NCI-H1436 treated with DMSO at 0.1 percent for 48 hours (cell line): Measurements from ENCODE around the gene NRIP2.
"Not testable (repeated sequence)": the region's sequence is repeated elsewhere in the genome, so short reads cannot be mapped to it uniquely, and the experiment has no call there.

ENCODE experiments used
- DNase-seq: peaks from one replicate; lab custom pipeline; 2025; lab: John Stamatoyannopoulos, UW

Gene NRIP2

DNA sequence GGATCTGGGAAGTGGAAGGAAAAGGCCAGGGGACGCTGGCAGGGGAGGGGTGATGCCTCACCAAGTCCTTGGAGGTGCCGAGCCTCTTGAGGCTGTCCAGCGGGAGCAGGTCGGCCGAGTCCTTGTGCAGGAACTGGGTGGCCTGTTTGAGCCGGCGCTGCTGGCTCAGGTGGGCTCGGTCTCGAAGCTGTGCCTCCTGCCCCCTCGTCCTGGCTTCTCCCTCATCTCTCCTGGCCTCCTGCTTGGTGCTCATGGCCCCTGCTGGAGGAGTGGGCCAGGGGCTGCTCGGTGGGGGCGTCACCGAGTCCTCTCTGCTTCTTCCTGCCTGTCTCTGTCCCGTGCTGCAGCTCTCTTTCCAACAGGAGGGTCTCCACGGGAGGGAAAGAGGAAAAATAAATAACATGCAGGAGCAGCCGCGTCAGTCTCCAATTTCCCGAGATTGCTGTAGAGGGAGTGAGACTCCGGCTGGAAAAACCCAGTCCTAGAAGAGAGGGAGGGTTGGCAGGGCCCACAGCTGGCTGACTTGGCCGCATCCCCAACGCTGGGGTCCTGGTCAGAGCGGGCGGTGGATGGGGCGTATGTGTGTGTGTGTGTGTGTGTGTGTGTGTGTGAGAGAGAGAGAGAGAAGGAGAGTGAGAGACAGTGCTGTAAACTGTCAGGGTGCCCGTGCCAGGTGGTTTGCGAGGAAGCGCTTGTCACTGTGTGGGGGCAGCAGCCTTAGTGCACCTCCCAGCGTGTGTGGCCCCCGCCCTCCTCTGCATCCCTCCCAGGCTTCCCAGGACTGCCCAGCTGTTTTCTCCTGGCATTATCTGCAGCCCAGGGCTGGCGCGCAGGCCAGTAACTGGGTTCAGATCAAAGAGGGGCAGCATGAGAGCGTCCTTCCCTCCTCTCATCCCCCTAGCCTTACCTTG, at the start of gene NRIP2:
Gene NRIP2 (minus strand): TSS at position 455 of the 911 bp plus-strand sequence. CDS start 52 bp downstream, at position 403.
- no peak for DNase-seq

DNA sequence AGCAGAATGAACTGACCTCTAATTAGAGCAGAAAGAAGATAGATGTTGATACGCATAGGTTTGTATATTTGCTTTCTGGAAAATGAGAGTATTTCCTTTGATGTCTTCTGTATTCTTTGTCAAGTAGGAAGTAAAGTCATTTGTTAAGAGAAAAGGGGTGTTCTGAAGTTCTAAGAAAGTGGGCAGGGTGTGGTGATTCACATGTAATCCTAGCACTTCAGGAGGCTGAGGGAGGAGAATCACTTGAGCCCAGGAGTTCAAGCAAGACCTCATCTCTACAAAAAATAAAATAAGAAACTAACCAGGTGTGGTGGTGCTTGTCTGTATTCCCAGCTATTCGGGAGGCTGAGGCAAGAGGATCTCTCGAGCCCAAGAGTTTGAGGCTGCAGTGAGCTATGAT, 45.0 kb upstream of the NRIP2 start:
- DNase-seq = no peak

GRCh38 chr12:2877953-2878732, 43.3 kb upstream of the NRIP2 start:
- peak; percentile 74 for DNase-seq

- peak; percentile 27 for DNase-seq
Measured at GRCh38 chr12:2877047-2877952, 42.5 kb upstream of the NRIP2 start, which contains the start of the genes FOXM1 and RHNO1. Gene FOXM1 (minus strand): TSS chr12:2877174. CDS start chr12:2874478, 2,696 bp downstream. Gene RHNO1 (plus strand): TSS chr12:2877223. CDS start chr12:2885367, 8,144 bp downstream.

GRCh38 chr12:2876431-2877046, 41.7 kb upstream of the NRIP2 start:
- no peak for DNase-seq

DNA sequence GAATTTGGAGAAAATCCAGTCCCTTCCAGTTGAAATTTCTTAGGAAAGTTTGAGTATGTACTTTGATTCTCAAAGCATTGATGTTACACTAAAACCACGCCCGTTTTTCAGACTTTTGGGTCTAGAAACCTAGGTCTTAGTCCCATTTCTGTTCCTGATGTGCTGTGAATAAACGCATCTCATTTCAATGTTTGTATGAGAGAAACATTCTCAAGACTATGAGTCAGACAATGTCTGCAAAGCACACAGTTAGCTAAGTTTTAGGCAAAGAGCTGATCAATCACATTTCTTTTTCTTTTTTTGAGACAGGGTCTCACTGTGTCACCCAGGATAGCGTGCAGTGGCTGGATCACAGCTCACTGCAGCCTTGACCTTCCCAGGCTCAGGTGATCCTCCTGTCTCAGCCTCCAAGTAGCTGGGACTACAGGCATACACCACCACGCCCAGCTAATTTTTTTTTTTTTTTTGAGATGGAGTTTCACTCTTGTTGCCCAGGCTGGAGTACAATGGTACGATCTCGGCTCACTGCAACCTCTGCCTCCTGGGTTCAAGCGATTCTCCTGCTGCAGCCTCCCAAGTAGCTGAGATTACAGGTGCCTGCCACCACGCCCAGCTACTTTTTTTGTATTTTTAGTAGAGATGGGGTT, 34.3 kb upstream of the NRIP2 start:
- not testable (repeated sequence) for DNase-seq

- DNase-seq = no peak
Measured at GRCh38 chr12:2864198-2864597, 29.4 kb upstream of the NRIP2 start.

GRCh38 chr12:2863402-2863801, 28.6 kb upstream of the NRIP2 start:
- not testable (repeated sequence) for DNase-seq

DNA sequence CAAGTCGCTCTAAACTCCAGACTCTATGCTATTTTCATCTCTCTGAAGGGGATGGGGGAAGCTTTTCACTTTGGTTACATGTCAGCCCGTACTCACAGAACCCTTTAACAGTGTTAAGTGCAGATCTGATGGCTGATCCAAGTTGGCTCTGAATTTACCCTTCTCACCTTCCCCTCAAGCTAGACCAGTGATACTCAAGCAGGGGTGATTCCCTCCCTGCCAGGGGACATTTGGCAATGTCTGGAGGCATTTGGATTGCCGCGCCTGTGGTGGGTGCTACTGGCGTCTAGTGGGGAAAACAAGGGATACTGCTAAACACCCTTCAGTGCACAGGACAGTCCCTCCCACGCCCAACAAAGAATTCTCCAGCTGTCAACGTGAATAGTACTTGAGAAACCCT, 28.0 kb upstream of the NRIP2 start:
- DNase-seq = no peak

GRCh38 chr12:2860170-2860569, 25.3 kb upstream of the NRIP2 start:
- DNase-seq = no peak

GRCh38 chr12:2858944-2859421, 24.1 kb upstream of the NRIP2 start:
- DNase-seq = no peak

- no peak for DNase-seq
Measured at GRCh38 chr12:2858334-2858733, 23.5 kb upstream of the NRIP2 start.

GRCh38 chr12:2857576-2857975, 22.7 kb upstream of the NRIP2 start:
- DNase-seq = no peak

DNA sequence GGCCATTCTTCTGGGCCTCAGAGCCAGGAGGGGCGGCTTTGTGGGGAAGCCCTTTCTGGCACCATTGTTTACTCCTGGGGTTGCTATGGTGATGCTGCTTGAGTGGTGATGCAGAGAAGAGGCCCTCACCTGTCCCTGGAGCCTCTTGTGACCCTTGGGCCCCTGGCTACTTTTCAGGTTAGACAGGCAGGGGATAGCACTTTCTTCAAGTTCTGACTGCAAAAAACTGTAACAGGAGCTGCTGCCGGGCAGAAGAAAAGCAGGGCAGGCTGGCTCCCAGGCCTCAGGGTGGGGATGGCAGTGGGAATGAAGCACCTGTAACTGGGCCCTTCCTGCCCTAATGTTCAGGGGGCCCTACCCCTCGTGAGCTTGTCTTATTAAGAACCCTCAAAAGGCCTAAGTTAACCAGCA, 22.2 kb upstream of the NRIP2 start, which contains the start of gene TEX52:
Gene TEX52 (minus strand): TSS at position 19 of the 411 bp plus-strand sequence. CDS start 13 bp downstream, at position 6.
- no peak for DNase-seq

DNA sequence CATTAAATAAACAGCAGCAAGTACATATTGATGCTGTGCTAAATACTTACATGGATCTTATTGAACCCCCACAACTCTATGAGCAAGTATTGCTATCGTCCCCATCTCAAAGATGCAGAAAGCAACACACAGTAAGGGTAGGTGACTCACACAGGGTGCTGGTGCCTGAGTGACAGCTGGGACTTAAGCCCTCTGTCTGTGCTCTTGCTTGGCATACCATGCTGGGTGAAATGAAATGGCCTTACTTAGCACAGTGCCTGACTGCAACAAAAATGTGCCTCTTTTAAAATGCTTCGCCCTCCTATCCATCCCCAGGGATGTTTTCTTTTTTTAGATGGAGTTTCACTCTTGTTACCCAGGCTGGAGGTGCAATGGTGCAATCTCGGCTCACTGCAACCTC, 21.2 kb upstream of the NRIP2 start:
- DNase-seq = no peak

- DNase-seq = no peak
Measured at GRCh38 chr12:2855546-2855945, 20.7 kb upstream of the NRIP2 start.

DNA sequence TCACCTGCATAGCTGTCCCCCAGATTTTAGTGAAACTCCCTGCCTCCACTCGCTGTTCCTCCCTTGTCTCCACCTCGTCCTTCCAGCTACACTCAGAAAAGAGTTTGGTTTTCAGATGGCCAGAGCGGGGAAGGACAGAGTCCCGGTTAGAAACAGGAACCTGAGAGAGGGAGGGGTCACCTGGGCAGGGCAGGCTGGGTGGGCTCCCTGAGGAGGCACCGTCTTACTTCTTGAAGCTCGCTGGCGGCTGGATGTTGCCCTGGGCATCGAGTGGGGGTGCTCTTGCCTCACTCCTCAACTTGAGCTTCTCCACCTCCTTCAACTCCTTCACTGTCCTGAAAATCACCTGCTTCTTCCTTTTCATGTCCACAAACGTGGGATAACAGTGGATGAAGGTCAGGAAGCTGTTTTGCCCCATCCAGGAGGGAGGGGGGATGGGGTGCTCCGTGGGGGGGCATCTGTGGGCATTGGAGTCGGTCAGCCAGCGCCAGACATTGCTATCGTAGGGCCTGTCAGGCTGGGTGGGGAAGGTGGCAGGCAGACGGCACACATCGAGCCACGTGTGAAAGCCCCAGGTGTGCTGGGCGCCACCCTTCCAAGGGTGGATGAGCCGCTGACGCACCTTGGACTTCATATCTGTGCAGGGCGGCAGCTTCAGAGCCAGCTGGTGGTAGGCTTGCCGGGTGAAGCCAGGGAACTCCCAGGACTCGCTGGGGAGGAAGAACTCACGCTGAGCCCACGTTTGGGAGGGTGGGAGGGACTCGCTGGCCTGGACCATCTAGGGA, 20.0 kb upstream of the NRIP2 start:
- DNase-seq = no peak

DNA sequence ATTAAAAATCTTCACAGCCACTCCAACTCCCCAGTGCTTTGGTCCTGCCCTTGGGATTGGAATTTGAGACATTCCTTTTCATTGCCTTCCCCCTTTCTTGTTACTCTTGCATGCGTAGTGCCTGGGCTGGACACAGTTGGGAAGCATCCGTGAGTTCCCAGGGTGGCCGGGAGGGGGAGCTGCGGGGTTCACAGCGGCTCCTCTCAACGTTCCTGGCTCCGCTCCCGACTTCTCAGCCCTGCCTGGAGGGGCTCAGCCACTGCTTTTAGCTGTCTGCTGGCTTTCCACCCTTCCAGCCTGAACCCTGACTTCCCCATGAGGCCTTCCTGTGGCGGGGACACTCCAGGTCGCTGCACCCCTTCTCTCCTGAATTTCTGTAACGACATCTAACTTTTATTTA, 18.8 kb upstream of the NRIP2 start:
- DNase-seq = no peak

GRCh38 chr12:2851931-2852330, 17.1 kb upstream of the NRIP2 start:
- DNase-seq = no peak

DNA sequence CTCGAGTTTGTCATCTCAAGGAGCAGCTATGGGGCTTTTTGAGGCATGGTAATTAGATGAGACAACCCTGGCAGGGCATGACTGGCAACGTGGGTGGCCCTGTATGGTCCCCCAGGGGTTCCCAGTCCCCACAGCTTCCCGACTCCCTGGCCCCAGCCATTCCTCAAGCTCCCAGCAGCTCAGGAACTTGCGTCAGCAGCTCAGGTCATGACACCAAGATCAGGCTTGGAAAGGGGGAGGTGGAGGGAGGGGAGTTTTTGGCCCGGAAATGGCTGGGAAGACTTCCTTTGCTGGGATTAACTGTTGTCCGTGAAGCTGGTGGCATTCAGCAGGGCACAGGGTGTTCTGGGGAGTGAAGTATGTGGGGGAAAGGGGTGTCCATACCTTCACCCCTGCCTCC, 10.4 kb upstream of the NRIP2 start:
- no peak for DNase-seq
